Measurements from ENCODE around the gene ARHGAP26.
"Not testable (repeated sequence)": the region's sequence is repeated elsewhere in the genome, so short reads cannot be mapped to it uniquely, and the experiment has no call there.

Gene ARHGAP26

DNA sequence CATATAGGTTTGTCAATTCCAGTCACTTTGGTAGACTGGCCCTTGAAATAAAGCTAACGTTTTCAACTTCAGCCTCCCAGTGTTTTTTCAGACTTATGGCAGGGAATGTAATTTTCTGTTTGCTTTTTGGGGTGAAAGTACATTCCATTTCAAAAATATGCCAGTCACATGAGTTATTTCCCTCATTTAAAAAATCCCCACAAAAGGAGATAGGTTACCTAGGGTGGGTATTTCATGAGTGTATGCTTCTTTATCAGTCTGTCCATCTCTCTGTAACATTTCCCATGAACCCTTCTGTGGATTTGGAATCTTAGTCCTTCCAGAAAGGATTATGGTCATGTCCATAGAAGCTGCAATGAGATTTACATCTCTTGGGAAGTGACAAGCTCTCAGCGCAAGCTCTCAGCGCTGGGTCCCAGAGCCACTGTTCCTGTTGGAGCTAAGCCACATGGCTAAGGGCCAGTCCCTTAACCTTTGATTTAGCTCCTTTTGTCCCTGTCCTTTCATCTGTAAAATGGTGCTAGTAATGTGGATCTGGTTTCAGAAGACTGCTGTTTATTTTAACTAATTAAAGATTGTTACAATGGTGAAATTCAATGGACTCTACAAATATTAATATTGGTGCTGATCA lies 338.4 kb downstream of the ARHGAP26 start:
- DNase-seq = peak; percentile 81

DNA sequence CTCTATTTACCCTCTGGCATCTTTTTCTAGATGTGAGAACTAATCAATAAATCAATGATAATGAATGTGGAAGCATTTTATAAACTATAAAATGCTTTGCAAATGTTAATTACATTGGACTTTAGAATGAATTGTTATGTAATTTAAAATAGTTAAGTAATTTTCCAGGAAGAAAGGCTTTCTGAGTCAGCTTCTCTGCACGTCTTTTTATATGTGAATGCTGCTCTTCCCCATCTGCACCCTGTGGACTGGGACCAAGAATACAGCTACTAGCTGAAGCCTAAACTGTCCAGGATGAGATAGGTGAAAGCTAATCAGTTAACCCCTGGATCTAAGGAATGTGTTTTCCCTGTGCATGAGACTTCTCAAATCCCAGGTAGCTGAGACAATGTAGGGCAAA lies 340.4 kb downstream of the ARHGAP26 start:
- DNase-seq = no peak

DNA sequence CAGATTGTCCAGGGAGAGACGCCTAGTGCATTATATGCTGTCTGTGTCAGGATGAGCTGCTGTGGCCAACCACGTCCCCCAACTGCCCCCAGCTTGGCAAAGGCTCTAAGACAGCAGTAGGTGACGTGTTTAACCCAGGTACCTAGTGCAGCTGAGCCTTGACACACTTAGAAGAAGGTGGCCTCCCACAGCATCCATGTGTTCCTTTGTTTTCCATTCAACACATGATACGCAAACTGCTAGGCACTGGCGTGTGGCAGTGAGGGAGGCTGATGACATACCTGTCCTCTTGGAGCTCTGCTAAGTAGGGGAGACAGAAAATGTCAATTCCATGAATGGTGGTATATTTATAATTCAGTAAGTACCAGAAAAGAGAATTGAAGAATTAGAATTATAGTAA lies 341.6 kb downstream of the ARHGAP26 start:
- no peak for DNase-seq

DNA sequence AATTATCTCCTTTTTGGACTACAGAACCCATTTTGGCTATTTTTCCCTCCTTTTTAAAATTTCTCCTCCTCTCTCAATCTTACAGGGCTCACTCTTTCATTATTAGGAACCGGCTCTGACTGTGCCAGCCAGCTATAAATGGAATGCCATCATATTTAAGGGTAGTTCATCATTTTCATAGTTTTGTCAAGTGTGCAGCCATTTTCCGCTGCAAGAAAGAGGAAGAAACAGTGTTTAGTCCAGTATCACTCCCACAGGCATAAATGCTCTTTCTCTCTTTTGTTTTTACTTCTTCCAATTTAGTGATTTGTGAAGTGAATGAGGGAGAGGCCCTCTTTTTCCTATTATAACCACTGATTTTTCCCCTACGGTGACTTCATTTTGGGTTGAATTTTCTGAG lies 343.3 kb downstream of the ARHGAP26 start:
- no peak for DNase-seq

DNA sequence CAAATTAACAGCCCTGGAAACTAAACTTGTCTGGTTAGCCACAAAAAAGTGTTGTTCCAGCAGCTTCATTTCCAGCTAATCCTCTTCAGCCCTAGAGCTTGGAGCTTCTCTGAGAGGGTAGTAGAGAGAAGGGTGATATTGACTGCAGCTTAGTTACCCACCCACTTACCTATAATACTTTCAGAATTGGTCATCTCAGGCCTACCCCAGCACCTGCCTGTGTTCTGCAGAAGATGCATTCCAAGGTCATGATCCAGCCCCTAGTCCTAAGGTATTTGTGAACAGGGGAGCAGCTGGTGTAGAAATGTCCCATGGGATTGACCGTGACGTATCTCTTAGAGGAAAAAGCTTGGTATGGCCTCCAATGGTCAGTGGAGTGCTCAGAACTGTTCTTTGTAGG lies 344.3 kb downstream of the ARHGAP26 start:
- DNase-seq = no peak

DNA sequence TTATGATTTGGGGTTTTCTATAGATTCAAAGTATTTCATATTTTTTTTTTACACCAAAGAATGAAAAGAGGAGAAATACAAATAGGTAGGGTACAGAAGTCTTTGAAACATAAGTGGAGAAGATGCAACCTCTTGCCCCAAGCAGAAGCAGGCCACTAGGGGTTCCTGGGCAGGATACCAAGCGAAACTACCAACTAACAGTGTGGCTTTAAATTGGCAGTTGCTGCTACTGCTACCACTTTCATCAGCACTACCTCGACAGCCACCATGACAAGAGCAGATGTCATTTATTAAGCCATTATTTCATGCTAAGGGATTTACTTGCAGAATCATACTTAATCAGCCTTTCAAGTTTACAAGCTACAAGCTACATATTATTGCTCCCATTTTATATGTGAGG lies 345.2 kb downstream of the ARHGAP26 start:
- DNase-seq = no peak

DNA sequence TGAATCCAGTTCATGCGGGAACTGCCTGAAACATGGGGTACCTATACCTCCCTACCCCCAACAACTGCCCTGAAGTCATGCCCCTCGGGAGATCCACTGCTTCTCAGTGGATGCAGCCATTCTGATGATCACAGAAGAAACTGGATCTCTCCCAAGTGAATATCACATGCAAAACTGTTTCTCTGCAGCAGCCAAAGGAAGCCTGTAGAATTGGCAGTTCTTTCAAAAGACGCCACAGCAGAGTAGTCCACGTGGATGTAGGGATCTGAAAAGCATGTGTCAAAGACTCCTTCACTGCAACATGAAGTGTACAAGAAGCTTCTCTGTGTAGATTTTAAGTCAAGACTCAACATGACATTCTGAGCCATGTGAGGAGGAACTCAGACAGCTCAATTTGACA lies 346.6 kb downstream of the ARHGAP26 start:
- no peak for DNase-seq

DNA sequence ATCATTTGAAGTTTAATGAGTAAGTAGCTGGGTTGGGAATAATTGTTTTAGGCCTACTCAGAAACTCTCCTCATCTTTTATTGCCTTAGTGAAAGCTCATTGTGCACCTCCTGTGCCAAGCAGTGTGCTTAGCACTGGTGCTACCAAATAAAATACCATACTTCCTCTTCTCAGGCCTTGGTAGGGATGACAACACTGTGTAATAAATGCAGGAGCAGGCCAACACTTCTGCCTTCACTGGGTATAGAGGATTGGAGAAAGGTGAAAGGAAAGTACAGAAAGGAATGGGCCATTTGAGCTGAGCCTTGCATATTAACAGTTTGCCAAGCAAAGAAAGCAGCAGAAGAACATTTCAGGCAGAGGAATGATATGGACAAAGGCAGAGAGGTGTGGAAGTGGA lies 347.6 kb downstream of the ARHGAP26 start:
- DNase-seq = no peak

DNA sequence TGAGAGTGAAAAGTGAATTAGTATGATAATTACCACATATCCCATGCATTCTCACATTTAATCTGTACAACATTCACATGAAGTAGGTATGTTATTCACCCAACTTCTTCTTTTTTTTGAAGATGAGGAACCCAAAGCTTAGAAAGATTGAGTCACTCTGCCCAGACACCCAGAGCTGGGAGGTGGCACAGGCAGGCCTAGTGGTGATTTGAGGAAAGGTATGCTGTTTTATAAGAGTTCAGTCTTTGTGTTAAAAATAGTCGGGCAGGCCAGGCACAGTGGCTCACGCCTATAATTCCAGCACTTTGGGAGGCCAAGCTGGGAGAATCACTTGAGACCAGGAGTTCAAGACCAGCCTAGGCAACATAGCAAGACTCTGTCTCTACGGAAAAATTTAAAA lies 348.0 kb downstream of the ARHGAP26 start:
- DNase-seq = no peak

DNA sequence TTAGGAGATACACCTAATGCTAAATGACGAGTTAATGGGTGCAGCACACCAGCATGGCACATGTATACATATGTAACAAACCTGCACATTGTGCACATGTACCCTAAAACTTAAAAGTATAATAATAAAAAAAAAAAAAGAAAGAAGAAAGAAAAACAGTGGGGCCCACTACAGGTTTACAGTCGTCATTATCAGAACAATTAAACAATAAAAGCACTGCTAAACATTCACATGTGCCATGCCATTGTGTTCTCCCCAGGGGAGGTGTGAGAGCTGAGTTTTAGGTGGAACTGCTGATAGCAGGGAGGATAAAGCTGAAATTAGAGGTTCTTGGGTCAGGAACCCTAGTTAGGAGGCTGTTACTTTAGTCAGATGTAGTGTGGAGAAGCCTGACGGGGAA lies 348.6 kb downstream of the ARHGAP26 start:
- DNase-seq = not testable (repeated sequence)

DNA sequence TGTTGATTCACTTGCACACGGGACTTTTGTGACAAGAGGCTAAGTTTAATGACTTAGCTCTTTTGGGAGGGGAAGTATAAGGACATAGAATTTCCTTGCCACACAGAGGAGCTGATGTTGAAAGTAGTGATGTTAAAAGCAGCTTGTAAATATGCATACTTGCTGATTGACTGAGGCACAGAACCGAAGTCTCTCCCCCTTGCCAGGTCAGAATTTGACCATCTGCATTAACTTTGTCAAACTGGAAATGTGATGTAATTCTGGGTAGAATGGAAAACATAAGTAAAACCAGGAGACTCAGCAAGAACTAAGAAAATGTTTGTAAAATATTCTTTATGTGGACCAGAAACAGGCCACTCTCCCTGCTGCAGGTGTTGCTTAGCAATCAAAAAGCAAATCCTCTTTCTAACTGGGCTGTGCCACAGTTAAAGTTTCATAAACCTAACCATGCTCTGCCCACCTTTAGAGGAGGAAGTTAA lies 349.2 kb downstream of the ARHGAP26 start:
- no peak for DNase-seq

DNA sequence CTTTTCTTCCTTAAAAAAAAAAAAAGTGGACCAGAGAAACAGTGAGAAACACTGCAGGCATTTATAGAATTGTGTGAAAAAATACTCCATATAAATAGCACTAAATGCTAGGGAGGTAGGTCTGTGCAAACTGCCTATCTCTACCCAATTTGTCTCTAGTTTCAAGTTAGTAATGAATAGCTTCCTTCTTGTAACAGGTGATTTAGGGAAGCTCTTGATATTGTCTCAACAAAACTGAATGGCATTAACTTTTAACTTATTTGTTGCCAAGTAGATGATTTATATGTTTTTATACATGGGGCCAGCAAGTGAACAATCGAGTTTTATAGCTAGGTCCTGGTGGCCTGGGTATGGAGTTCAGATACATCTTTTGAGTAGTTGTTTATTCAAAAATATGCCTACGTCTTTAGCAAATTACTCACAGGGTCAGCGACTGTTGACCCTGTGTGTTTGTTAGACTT lies 349.7 kb downstream of the ARHGAP26 start:
- DNase-seq = no peak

DNA sequence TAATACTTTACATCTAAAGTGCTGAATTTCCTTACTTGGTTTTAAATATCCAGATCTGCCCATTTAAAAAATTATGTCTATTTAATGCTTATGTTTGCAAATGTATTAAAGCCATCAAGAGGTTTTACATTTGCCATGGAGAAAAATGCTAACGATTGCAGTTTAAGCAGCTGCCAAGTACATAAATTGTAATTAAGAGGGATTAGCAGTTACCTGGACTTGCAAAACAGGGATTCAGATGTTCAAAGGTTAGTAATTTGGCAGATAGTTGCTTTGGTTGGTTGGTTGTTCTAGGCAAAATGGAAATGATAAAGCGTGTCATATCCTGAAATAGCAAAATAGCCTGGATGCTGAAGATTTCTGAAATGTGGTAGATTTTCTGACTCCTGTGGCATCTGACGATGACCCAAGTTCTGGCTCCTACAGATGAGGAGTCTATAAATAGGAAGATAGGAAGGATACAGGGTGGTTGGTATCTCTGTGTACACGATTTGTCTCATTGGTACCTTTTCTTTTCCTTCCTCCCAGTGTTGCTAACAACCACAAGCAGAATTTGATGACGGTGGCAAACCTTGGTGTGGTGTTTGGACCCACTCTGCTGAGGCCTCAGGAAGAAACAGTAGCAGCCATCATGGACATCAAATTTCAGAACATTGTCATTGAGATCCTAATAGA lies 350.4 kb downstream of the ARHGAP26 start:
- DNase-seq = no peak

DNA sequence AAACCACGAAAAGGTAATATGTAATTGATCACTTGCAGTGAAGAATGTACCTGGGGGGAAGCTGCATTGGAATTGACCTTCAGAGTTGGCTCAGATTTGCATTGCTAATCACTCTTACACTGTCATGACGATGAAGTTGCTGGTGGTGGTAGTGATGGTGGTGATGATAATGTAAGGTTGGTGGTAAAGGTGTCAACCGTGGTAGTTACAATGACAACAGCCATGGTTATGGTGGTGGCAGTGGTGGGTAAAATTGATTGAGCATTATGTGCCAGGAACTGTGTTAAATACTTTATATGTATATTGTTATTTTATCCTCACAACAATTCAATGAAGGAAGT lies 350.9 kb downstream of the ARHGAP26 start:
- DNase-seq = no peak

DNA sequence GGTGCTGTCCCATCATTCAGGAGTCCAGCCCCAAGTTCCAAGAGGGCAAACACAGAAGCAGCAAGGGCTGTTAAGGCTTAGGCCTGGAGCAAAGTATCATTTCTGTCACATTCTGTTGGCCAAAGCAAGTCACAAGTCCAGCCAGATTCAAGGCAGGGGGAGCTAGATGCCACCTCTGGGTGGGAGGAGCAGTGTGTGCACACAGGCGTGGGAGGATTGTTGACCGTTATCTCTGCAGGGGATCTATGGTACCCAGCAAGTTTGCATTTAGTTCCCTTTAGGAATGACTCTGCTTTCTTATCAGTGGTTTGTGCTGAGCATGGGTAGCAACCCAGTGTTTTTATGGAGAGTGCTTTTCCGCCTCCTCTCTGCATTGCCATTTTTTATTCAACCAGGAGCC lies 354.4 kb downstream of the ARHGAP26 start:
- no peak for DNase-seq

DNA sequence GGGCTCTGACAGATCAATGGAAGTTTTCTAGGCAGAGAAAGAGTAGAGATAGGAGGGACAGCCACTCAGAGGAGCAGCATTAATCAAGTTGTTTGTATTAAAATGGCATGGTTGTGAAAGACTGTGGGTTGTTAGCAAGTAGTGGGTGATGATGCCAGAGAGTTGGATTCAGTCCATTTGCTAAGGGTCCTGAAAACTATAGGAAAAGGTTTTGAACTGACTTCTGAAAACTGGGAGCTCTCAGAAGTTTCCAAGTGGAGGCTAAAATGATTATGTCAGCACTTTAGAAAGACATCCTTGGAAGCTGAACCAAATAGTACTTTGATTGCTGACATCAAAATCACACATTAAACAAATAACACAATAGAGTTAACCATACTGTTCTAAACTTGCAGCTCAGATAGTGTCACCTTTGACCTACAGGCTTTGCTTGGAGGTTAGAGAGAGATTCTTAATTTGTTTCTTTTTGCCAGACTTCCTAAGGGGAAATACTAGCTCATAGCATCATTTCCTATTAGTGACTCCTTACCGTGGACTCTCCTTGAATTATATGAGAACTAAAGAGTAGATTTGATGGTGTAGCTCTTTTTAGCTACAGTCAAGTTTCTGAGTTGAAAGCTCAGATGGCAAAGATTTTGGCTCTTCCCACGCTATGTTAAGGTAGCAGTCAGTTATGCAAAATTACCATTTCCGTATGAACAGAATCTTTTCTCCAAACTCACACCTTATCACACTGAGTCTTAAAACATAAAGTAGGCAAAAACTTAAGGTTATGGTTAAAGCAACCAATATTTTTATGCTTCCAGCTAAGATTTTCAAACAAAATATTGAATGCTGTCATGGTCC lies 356.2 kb downstream of the ARHGAP26 start:
- DNase-seq = no peak

DNA sequence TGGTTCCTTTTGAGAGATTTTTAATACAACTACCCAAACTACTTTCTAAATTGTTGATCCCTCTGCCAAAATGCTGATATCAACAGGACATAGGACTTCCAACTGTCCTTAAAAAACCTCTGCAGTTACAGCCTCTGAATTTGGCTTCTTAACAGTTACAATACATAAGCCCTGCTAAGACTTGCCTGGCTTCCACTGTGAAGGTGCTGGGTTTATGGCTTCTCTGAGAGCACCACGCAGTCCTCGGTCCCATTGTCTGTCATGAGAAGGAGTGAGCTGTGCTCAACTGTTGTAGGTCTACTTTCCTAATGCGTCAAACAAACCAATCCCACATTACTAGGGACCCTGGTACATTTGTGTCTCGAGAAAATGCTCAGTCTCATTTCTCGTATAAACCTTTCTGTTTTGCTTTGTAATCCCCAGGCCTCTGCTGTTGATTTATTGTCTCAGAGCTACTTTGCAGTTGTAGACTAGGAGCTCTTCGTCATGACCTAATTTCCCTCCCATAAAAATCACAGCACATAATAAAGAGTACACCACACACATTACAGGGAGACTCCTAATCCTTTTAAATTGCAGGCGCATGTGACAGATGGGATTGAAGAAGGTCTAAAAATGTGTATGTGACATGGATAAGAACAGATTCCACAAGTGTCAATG lies 358.4 kb downstream of the ARHGAP26 start:
- peak; percentile 10 for DNase-seq

DNA sequence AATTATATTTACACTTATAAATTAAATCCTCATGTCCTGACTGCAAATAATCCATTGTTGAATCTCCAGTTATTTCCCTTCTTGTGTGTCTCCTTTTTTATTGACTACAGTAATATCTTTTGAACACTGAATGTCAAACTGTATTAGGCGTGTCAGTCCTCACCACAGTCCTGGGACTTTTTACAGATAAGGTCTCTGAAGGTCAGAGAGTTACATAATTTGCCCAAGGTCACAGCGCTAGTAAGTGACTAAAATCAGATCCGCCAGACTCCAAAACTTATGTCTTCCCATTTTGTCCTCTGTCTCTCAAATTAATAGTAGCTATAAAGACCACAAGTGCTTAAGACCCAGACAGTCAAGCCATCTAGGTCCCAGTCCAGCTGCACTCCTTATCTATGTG lies 359.0 kb downstream of the ARHGAP26 start:
- no peak for DNase-seq

DNA sequence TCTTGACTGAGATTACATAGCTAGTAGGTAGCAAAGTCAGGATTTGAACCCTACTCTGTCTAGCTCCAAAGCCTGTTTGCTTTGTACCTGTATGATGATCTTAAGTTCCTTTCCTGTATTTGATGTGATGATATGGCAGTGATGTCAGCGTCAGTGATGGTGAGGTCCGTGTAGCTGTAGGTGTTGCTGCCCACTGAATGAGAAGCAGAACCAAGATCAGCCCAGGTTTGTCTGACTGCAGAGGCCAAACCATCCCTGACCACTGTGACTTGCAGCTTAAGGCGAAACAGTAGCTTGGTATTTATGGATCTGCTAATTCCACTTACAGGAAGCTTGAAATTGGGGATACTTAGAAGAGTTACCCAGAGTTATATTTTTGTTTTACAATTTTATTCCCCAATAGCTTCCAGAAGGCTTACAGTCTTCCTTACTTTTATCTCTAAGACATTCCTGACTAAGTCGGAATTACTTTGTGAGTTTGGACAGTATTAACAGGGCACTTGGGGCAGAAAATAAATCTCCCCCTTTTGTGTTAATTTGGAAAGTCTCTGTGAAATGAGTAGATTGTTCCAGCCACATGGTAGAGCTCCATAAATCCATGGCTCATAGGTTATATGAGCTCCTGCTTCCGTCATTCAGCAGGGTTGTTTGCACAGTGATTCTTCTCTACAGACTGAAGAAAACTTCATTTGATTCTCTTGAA lies 359.9 kb downstream of the ARHGAP26 start:
- DNase-seq = no peak

DNA sequence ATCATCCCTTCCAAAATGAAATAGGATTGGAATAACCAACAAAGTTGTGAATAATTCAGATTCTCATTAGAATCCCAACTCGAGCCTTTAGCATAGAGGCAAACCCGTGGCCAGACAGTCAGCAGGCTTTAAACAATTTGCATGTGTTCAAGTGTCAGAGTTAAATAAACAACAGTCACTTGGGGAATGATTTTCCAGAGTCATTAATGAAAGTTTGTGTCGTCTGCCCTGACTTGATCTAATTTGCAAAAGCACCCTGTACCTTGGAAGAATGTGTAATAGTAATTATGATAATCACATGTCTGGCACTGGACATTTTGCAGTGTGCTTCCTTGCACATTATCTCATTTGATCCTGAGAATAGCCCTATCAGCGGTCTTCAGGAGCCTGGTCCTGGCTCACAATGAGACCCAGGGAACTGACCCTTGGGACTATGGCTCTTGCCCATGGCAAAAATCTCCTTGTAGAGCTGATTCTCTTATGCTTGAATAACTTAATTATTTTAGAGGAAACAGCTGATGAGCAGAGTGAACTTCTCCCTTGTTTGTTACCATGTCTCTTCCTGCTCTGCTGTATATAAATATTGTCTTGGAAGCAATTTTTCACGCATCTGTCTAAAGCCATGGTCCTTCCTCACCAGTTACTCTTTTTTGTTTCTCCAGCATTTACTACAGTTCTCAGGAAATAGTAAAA lies 360.6 kb downstream of the ARHGAP26 start:
- no peak for DNase-seq

DNA sequence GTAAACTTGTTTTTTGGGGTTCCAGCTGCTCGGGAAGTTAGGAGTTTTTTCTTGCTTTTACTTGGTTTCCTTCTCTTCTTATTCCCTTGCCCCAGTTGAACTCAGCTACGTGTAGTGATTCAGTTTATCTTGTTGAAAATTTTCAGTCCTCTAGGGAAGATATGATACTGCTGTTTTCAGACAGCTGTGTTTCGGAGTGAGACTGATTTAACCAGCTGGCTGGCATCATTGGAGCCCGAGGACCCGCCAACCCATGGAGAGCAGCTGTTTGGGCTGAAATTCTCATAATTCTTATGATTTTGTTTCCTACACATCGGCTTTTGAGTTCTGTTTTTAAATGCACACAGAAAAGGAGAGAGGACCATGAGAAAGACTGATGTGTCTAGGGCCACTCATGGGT lies 361.8 kb downstream of the ARHGAP26 start:
- DNase-seq = no peak

DNA sequence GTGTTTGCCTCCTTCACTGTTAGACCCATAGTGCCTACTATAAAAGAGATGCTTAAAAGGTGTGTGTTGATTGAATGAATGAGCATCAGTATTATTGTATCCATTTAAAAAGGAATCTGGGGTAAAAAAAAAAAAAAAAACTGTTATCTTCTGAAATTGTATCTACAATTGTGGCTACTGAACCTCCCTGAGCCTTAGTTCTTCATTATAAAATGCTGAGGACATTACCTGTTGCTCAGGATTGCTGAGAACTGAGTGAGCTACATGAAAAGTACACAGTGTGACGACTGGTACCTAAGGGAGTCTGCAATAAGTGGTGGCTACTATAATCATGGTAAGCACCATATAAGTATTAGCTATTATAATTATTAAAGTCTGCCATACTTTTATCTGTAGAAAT lies 362.6 kb downstream of the ARHGAP26 start:
- no peak for DNase-seq
